HEK293 (cell line): ENCODE results near the gene YIPF1.

Experiments
- CTCF ChIA-PET: fragments of 350-600 bp; formaldehyde crosslinking; extraction: SDS; loops from one replicate; lab custom pipeline; 2021; ENCODE audit warnings: antibody characterized with exemption; lab: Yijun Ruan, JAX
- POLR2A ChIA-PET: fragments of 300-600 bp; formaldehyde crosslinking; extraction: SDS; loops from one replicate; lab custom pipeline; 2020; ENCODE audit warnings: antibody characterized with exemption, inconsistent platforms; lab: Yijun Ruan, JAX
- H3K27ac ChIP-seq: fragments of 200-500 bp; sonication (Bioruptor generic); 2 replicates; pipeline ENCODE4 v1.5.1; 2014; ENCODE audit warnings: low read depth, low read length, control low read depth, inconsistent platforms; ENCODE audit errors: extremely low read depth
- H3K36me3 ChIP-seq, 2 experiments: fragments of 200-500 bp in 1 of 2; sonication (Bioruptor generic) in 1 of 2; 1 replicate in 1 of 2; 2 replicates in 1 of 2; pipeline ENCODE4 v1.5.1; 2014 to 2017; ENCODE audit warnings: inconsistent platforms in 2 of 2, low read length in 2 of 2; ENCODE audit not compliant: control insufficient read depth in 2 of 2, insufficient read depth in 1 of 2
- H3K4me1 ChIP-seq: fragments of 200-500 bp; sonication (Bioruptor generic); 2 replicates; pipeline ENCODE4 v1.5.1; 2014; ENCODE audit warnings: mild to moderate bottlenecking, low read length, inconsistent platforms; ENCODE audit not compliant: control insufficient read depth, insufficient read depth
- H3K4me3 ChIP-seq: 2 replicates; pipeline ENCODE4 v1.5.1; 2011; ENCODE audit warnings: low read depth, mild to moderate bottlenecking, control low read depth, low read length, moderate library complexity
- H3K9me3 ChIP-seq: fragments of 200-500 bp; sonication (Bioruptor generic); 2 replicates; pipeline ENCODE4 v1.5.1; 2014; ENCODE audit warnings: low read depth, low read length, inconsistent platforms; ENCODE audit not compliant: control insufficient read depth, insufficient read depth
- BCL11A ChIP-seq: fragments of 450-650 bp; formaldehyde crosslinking; IDR thresholded peaks from 2 replicates; pipeline ENCODE4 v1.5.1; 2016; ENCODE audit warnings: low read depth, missing biosample characterization, missing genetic modification characterization
- EGR2 ChIP-seq: fragments of 450-650 bp; formaldehyde crosslinking; IDR thresholded peaks from 2 replicates; pipeline ENCODE4 v1.5.1; 2016; ENCODE audit warnings: low read depth, missing biosample characterization, missing genetic modification characterization
- GLI2 ChIP-seq: fragments of 450-650 bp; formaldehyde crosslinking; IDR thresholded peaks from 2 replicates; pipeline ENCODE4; 2017; ENCODE audit warnings: missing biosample characterization, missing genetic modification characterization, low read depth, borderline replicate concordance
- GLIS1 ChIP-seq: fragments of 450-650 bp; formaldehyde crosslinking; IDR thresholded peaks from 2 replicates; pipeline ENCODE4 v1.5.1; 2016; ENCODE audit warnings: missing biosample characterization, missing genetic modification characterization
- IKZF3 ChIP-seq: fragments of 450-650 bp; IDR thresholded peaks from 2 replicates; pipeline ENCODE4 v1.5.0; 2018; ENCODE audit warnings: missing biosample characterization, mild to moderate bottlenecking, missing genetic modification characterization, moderate library complexity
- PATZ1 ChIP-seq: fragments of 450-650 bp; formaldehyde crosslinking; IDR thresholded peaks from 2 replicates; pipeline ENCODE4 v1.5.1; 2016; ENCODE audit warnings: missing biosample characterization, missing genetic modification characterization
- SCRT2 ChIP-seq: fragments of 450-650 bp; formaldehyde crosslinking; IDR thresholded peaks from 2 replicates; pipeline ENCODE4 v1.5.1; 2016; ENCODE audit warnings: missing biosample characterization, missing genetic modification characterization
- SETDB1 ChIP-seq: IDR thresholded peaks from one replicate; pipeline ENCODE4 v1.6.1; 2017; ENCODE audit warnings: mild to moderate bottlenecking, low read length, moderate library complexity, mixed read lengths; ENCODE audit not compliant: insufficient read length
- ZBTB17 ChIP-seq: fragments of 450-650 bp; formaldehyde crosslinking; IDR thresholded peaks from 2 replicates; pipeline ENCODE4 v1.5.1; 2016; ENCODE audit warnings: missing biosample characterization, missing genetic modification characterization
- ZBTB21 ChIP-seq: fragments of 450-650 bp; formaldehyde crosslinking; IDR thresholded peaks from 2 replicates; pipeline ENCODE4 v1.5.1; 2017; ENCODE audit warnings: missing biosample characterization, missing genetic modification characterization
- ZFP41 ChIP-seq: fragments of 450-650 bp; formaldehyde crosslinking; IDR thresholded peaks from 2 replicates; pipeline ENCODE4 v1.5.1; 2016; ENCODE audit warnings: missing biosample characterization, missing genetic modification characterization, borderline replicate concordance
- ZNF138 ChIP-seq: fragments of 450-650 bp; formaldehyde crosslinking; IDR thresholded peaks from 2 replicates; pipeline ENCODE4 v1.5.1; 2016; ENCODE audit warnings: missing biosample characterization, missing genetic modification characterization, borderline replicate concordance
- ZNF169 ChIP-seq: fragments of 450-650 bp; formaldehyde crosslinking; IDR thresholded peaks from 2 replicates; pipeline ENCODE4 v1.5.1; 2016; ENCODE audit warnings: missing biosample characterization, missing genetic modification characterization
- ZNF2 ChIP-seq: fragments of 450-650 bp; formaldehyde crosslinking; IDR thresholded peaks from 2 replicates; pipeline ENCODE4 v1.5.1; 2016; ENCODE audit warnings: missing biosample characterization, missing genetic modification characterization
- ZNF239 ChIP-seq: fragments of 450-650 bp; formaldehyde crosslinking; IDR thresholded peaks from 2 replicates; pipeline ENCODE4 v1.5.1; 2016; ENCODE audit warnings: missing biosample characterization, missing genetic modification characterization
- ZNF302 ChIP-seq: fragments of 450-650 bp; formaldehyde crosslinking; IDR thresholded peaks from 2 replicates; pipeline ENCODE4 v1.5.1; 2016; ENCODE audit warnings: missing biosample characterization, missing genetic modification characterization, low read depth
- ZNF548 ChIP-seq: fragments of 450-650 bp; formaldehyde crosslinking; IDR thresholded peaks from 2 replicates; pipeline ENCODE4 v1.5.1; 2016; ENCODE audit warnings: missing biosample characterization, missing genetic modification characterization
- ZNF843 ChIP-seq: fragments of 450-650 bp; formaldehyde crosslinking; IDR thresholded peaks from 2 replicates; pipeline ENCODE4 v1.5.1; 2016; ENCODE audit warnings: missing biosample characterization, missing genetic modification characterization
- TF ChIP-seq, protein P1 (sequence below): fragments of 450-650 bp; formaldehyde crosslinking; IDR thresholded peaks from 2 replicates; pipeline ENCODE4; 2016; ENCODE audit warnings: missing biosample characterization, missing genetic modification characterization
- TF ChIP-seq, protein P2 (sequence below): fragments of 450-650 bp; formaldehyde crosslinking; IDR thresholded peaks from 2 replicates; pipeline ENCODE4 v1.5.1; 2016; ENCODE audit warnings: missing biosample characterization, missing genetic modification characterization, borderline replicate concordance

YIPF1 gene

DNA sequence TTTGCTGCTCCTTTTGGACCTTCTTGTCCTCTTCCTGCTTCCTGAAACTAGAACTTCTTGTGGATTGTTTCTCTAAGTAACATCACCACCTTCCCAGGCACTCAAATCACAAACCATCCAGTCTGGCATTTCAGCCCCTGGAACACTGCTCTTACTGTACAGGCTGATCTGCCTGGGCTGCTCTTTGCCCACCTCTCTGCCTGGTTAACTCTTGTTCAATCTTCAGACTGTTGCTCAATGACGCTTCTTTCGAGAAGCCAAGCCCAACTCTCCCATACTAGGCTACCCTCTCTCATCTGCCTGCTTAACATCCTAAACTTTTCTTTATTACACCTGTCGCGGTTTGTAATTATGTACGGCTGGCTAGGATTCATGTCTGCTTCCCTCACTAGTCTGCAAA lies 5.0 kb upstream of the YIPF1 start:
- no peaks in the 10 kb centered on the region for H3K9me3 ChIP-seq
- ChIA-PET POLR2A (no interaction called here), CTCF (interaction anchor here (1.1 kb wide), 1 partner anchor 34 kb away, joined by 3 read pairs; no protein-coding TSS in a partner anchor)
- no peaks in the 10 kb centered on the region for H3K36me3 ChIP-seq
- peak; percentile 47; the same call in 1 of the 2 replicates for TF ChIP-seq SCRT2 (tag by site-specific recombination)
- TF ChIP-seq, protein P1, sequence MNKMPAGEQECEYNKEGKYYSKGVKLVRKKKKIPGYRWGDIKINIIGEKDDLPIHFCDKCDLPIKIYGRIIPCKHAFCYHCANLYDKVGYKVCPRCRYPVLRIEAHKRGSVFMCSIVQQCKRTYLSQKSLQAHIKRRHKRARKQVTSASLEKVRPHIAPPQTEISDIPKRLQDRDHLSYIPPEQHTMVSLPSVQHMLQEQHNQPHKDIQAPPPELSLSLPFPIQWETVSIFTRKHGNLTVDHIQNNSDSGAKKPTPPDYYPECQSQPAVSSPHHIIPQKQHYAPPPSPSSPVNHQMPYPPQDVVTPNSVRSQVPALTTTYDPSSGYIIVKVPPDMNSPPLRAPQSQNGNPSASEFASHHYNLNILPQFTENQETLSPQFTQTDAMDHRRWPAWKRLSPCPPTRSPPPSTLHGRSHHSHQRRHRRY, result no peak
- TF ChIP-seq SETDB1, result no peak
- TF ChIP-seq, protein P2, sequence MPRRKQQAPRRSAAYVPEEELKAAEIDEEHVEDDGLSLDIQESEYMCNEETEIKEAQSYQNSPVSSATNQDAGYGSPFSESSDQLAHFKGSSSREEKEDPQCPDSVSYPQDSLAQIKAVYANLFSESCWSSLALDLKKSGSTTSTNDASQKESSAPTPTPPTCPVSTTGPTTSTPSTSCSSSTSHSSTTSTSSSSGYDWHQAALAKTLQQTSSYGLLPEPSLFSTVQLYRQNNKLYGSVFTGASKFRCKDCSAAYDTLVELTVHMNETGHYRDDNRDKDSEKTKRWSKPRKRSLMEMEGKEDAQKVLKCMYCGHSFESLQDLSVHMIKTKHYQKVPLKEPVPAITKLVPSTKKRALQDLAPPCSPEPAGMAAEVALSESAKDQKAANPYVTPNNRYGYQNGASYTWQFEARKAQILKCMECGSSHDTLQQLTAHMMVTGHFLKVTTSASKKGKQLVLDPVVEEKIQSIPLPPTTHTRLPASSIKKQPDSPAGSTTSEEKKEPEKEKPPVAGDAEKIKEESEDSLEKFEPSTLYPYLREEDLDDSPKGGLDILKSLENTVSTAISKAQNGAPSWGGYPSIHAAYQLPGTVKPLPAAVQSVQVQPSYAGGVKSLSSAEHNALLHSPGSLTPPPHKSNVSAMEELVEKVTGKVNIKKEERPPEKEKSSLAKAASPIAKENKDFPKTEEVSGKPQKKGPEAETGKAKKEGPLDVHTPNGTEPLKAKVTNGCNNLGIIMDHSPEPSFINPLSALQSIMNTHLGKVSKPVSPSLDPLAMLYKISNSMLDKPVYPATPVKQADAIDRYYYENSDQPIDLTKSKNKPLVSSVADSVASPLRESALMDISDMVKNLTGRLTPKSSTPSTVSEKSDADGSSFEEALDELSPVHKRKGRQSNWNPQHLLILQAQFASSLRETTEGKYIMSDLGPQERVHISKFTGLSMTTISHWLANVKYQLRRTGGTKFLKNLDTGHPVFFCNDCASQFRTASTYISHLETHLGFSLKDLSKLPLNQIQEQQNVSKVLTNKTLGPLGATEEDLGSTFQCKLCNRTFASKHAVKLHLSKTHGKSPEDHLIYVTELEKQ (tag by site-specific recombination), result no peak
- H3K27ac ChIP-seq, result no peak overlapping the region
- H3K4me3 ChIP-seq, result no peak overlapping the region
- no peaks in the 10 kb centered on the region; the same call in 1 of the 2 replicates for H3K4me1 ChIP-seq

- H3K27ac ChIP-seq, result no peak within 1 kb of the TSS
- CTCF ChIA-PET, result interaction anchor here (1.1 kb wide), 1 partner anchor 65 kb away, joined by 4 read pairs; no protein-coding TSS in a partner anchor
- peak; percentile 65 for TF ChIP-seq ZBTB17
- TF ChIP-seq ZNF843 (tag by site-specific recombination), result no peak
- no peak within 1 kb of the TSS for H3K4me3 ChIP-seq
- no peaks in the 10 kb centered on the region for H3K36me3 ChIP-seq
- H3K9me3 ChIP-seq, result no peaks in the 10 kb centered on the region
- no peaks in the 10 kb centered on the region; the same call in 1 of the 2 replicates for H3K4me1 ChIP-seq
- POLR2A ChIA-PET, result no interaction called here
Measured at GRCh38 chr1:53893999-53894636, 4.5 kb upstream of the YIPF1 start, which contains the start of gene DIO1. DIO1 (plus strand) TSS chr1:53894187; CDS start chr1:53894211, 24 bp downstream.

- H3K4me3 ChIP-seq, result no peak overlapping the region
- ChIA-PET CTCF (interaction anchor here (0.6 kb wide), 4 partner anchors 33 to 189 kb away, joined by 3 to 7 read pairs (median 4); no protein-coding TSS in a partner anchor), POLR2A (interaction anchor here (0.7 to 1.0 kb wide), 2 partner anchors 53 to 61 kb away, joined by 3 to 4 read pairs; partner anchors contain the start of gene IFT25)
- H3K27ac ChIP-seq, result no peak overlapping the region
- no peaks in the 10 kb centered on the region for H3K4me1 ChIP-seq
- peaks cover 0 to 5% of the 10 kb centered on the region in 2 experiments; a peak in 1 of 3 replicates for H3K36me3 ChIP-seq
- H3K9me3 ChIP-seq, result no peaks in the 10 kb centered on the region
- no peak for TF ChIP-seq GLIS1 (tag by site-specific recombination)
- no peak for TF ChIP-seq ZFP41 (tag by site-specific recombination)
- TF ChIP-seq ZBTB21 (tag by site-specific recombination), result no peak
- TF ChIP-seq ZNF548 (tag by site-specific recombination), result no peak
- TF ChIP-seq GLI2 (tag by site-specific recombination), result no peak
- no peak for TF ChIP-seq ZNF2 (tag by site-specific recombination)
- TF ChIP-seq ZNF239 (tag by site-specific recombination), result no peak
- no peak for TF ChIP-seq ZNF138 (tag by site-specific recombination)
- TF ChIP-seq IKZF3 (tag by site-specific recombination), result no peak
- no peak for TF ChIP-seq BCL11A (tag by site-specific recombination)
- TF ChIP-seq ZNF169 (tag by site-specific recombination), result no peak
- TF ChIP-seq ZNF302 (tag by site-specific recombination), result no peak
- no peak for TF ChIP-seq EGR2 (tag by site-specific recombination)
- TF ChIP-seq PATZ1 (tag by site-specific recombination), result no peak
- TF ChIP-seq, all 188 proteins: peak for 0
Measured at GRCh38 chr1:53892911-53893310, 3.3 kb upstream of the YIPF1 start.
